K562 (cell line): Measurements from ENCODE around the gene TOR1AIP2. TPM values are rescaled to one million over a fixed set of nuclear protein-coding genes. Genes with fewer than 3 reads are reported as not detected.
A peak's percentile ranks its signal among the peaks of the same experiment; 100 is the strongest.

ENCODE experiments used
- ADNP ChIP-seq: fragments of 200-800 bp; sonication (Bioruptor generic); IDR thresholded peaks from 2 replicates; pipeline ENCODE4 v1.6.1; 2016; ENCODE audit warnings: missing genetic modification characterization, missing compliant biosample characterization
- DPF2 ChIP-seq: fragments of 450-650 bp; IDR thresholded peaks from 2 replicates; pipeline ENCODE4 v1.6.1; 2016
- EWSR1 ChIP-seq: fragments of 450-650 bp; IDR thresholded peaks from 2 replicates; pipeline ENCODE4 v1.6.1; 2018; ENCODE audit warnings: borderline replicate concordance, mild to moderate bottlenecking, low read depth, moderate library complexity; ENCODE audit not compliant: partially characterized antibody
- FOSL1 ChIP-seq: fragments of 200-800 bp; sonication (Bioruptor generic); conservative IDR thresholded peaks from 2 replicates; pipeline ENCODE4 v1.6.1; 2016; ENCODE audit warnings: missing genetic modification characterization, missing compliant biosample characterization
- KDM1A ChIP-seq, 2 experiments: fragments of 450-650 bp; IDR thresholded peaks; 2 replicates each; pipeline ENCODE4 v1.6.1; 2016; ENCODE audit warnings: mild to moderate bottlenecking in 2 of 2
- RBM14 ChIP-seq: fragments of 200-400 bp; formaldehyde crosslinking; IDR thresholded peaks from 2 replicates; pipeline ENCODE4 v1.6.1; 2018; ENCODE audit warnings: low read depth, mild to moderate bottlenecking, low read length, moderate library complexity, borderline replicate concordance; ENCODE audit not compliant: insufficient read depth
- ZNF124 ChIP-seq: sonication (generic); formaldehyde crosslinking; IDR thresholded peaks from 2 replicates; pipeline ENCODE4 v1.8.1; 2022; ENCODE audit warnings: missing genetic modification reagents
- ZNF282 ChIP-seq: sonication (generic); formaldehyde crosslinking; IDR thresholded peaks from 2 replicates; pipeline ENCODE4 v1.8.1; 2023; ENCODE audit warnings: missing genetic modification reagents
- polyA plus RNA-seq, 8 experiments: library from polyadenylated mRNA; depleted of rRNA in 4 of 8; stranded (reverse) in 5 of 8; unstranded in 3 of 8; fragments of >200 nt; fragmentation: Nextera tagmentation in 2 of 8; fragmentation: Illumina TruSeq in 1 of 8; extraction: Ambion mirVana in 2 of 8; extraction: Trizol in 1 of 8; gene quantifications; 2 replicates each; pipeline versions ENCODE4 v1.2.1 to v1.2.3, GENCODE V29; 2011 to 2014; ENCODE audit warnings: inconsistent platforms in 1 of 8, missing spikeins in 1 of 8
- total RNA-seq, 7 experiments: library from RNA; depleted of rRNA in 6 of 7; stranded (reverse); fragments of >200 nt in 6 of 7; fragmentation: Illumina TruSeq in 2 of 7; extraction: Trizol in 2 of 7; gene quantifications; 2 replicates each; pipeline versions ENCODE4 v1.2.1 to v1.2.3, GENCODE V29; 2011 to 2021; ENCODE audit warnings: low replicate concordance in 1 of 7
- TF ChIP-seq, protein P1 (sequence below): fragments of 150-350 bp; IDR thresholded peaks from 2 replicates; pipeline ENCODE4 v1.6.1; 2014; ENCODE audit warnings: low read depth, mild to moderate bottlenecking, low read length, borderline replicate concordance
- TF ChIP-seq, protein P2 (sequence below): IDR thresholded peaks from 3 replicates; pipeline ENCODE4 v1.6.1; 2011; ENCODE audit warnings: borderline replicate concordance, mild to moderate bottlenecking; ENCODE audit not compliant: insufficient read length, insufficient read depth
- TF ChIP-seq, protein P3 (sequence below): sonication (generic); formaldehyde crosslinking; IDR thresholded peaks from 2 replicates; pipeline ENCODE4 v1.8.0; 2022; ENCODE audit warnings: missing genetic modification reagents, mild to moderate bottlenecking, borderline replicate concordance
- TF ChIP-seq, protein P4 (sequence below): fragments of 200-800 bp; sonication (Bioruptor generic); IDR thresholded peaks from 2 replicates; pipeline ENCODE4 v1.6.1; 2016; ENCODE audit warnings: missing genetic modification characterization, missing compliant biosample characterization
- TF ChIP-seq, protein P5 (sequence below): fragments of 450-650 bp; formaldehyde crosslinking; IDR thresholded peaks from 2 replicates; pipeline ENCODE4 v1.4.0; 2022; ENCODE audit warnings: missing genetic modification characterization

TOR1AIP2 gene
- total and polyA plus RNA-seq, 9 of the 15 experiments (the other 6 are each of a cell fraction or from before 2014, with no cell fraction given): 16.7 to 122 (median 41.4) TPM

DNA sequence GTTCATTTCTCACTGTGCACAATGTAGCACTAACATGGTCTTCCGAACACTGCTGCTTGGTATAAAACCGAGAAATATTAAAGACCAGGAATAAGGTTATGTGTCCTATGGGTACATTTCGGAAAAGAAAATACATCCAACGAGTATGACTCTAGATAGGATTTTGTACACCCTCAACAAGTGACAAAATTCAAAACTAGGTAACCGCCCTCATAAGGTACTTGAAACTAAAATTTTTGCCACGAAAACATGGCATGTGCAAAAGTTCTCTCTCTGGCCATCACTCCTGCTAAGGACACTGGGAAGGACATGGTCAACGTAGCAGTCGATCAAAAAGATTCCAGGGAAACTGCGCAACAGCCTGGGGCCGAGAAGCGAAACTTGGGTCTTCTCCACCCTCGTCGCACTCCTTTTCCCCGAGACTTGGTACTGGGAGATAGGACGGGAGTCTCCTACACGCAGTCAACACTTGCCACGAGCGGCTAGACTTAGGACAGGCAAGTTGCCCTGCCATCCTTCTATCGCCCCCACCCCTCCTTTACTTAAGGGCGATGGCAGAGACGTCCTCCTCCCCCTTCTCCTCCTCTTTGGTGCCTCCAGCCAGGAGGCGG, 4.1 kb upstream of the TOR1AIP2 start (continued):
- TF ChIP-seq, protein P1, sequence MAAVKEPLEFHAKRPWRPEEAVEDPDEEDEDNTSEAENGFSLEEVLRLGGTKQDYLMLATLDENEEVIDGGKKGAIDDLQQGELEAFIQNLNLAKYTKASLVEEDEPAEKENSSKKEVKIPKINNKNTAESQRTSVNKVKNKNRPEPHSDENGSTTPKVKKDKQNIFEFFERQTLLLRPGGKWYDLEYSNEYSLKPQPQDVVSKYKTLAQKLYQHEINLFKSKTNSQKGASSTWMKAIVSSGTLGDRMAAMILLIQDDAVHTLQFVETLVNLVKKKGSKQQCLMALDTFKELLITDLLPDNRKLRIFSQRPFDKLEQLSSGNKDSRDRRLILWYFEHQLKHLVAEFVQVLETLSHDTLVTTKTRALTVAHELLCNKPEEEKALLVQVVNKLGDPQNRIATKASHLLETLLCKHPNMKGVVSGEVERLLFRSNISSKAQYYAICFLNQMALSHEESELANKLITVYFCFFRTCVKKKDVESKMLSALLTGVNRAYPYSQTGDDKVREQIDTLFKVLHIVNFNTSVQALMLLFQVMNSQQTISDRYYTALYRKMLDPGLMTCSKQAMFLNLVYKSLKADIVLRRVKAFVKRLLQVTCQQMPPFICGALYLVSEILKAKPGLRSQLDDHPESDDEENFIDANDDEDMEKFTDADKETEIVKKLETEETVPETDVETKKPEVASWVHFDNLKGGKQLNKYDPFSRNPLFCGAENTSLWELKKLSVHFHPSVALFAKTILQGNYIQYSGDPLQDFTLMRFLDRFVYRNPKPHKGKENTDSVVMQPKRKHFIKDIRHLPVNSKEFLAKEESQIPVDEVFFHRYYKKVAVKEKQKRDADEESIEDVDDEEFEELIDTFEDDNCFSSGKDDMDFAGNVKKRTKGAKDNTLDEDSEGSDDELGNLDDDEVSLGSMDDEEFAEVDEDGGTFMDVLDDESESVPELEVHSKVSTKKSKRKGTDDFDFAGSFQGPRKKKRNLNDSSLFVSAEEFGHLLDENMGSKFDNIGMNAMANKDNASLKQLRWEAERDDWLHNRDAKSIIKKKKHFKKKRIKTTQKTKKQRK: no peak
- TF ChIP-seq FOSL1 (no peak), ADNP (no peak), DPF2 (peak; percentile 20; the same call in 1 of the 2 replicates), EWSR1 (no peak), RBM14 (no peak), KDM1A (IDR thresholded peaks at IDR 0.05) (no peak), ZNF282 (CRISPR knock-in tag) (no peak), ZNF124 (CRISPR knock-in tag) (no peak)
- TF ChIP-seq, protein P2, sequence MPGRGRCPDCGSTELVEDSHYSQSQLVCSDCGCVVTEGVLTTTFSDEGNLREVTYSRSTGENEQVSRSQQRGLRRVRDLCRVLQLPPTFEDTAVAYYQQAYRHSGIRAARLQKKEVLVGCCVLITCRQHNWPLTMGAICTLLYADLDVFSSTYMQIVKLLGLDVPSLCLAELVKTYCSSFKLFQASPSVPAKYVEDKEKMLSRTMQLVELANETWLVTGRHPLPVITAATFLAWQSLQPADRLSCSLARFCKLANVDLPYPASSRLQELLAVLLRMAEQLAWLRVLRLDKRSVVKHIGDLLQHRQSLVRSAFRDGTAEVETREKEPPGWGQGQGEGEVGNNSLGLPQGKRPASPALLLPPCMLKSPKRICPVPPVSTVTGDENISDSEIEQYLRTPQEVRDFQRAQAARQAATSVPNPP: no peak
- TF ChIP-seq, protein P3, sequence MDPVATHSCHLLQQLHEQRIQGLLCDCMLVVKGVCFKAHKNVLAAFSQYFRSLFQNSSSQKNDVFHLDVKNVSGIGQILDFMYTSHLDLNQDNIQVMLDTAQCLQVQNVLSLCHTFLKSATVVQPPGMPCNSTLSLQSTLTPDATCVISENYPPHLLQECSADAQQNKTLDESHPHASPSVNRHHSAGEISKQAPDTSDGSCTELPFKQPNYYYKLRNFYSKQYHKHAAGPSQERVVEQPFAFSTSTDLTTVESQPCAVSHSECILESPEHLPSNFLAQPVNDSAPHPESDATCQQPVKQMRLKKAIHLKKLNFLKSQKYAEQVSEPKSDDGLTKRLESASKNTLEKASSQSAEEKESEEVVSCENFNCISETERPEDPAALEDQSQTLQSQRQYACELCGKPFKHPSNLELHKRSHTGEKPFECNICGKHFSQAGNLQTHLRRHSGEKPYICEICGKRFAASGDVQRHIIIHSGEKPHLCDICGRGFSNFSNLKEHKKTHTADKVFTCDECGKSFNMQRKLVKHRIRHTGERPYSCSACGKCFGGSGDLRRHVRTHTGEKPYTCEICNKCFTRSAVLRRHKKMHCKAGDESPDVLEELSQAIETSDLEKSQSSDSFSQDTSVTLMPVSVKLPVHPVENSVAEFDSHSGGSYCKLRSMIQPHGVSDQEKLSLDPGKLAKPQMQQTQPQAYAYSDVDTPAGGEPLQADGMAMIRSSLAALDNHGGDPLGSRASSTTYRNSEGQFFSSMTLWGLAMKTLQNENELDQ: 0 out of 2 replicates have a peak, but pooled peaks have one; percentile 36
- TF ChIP-seq, protein P4, sequence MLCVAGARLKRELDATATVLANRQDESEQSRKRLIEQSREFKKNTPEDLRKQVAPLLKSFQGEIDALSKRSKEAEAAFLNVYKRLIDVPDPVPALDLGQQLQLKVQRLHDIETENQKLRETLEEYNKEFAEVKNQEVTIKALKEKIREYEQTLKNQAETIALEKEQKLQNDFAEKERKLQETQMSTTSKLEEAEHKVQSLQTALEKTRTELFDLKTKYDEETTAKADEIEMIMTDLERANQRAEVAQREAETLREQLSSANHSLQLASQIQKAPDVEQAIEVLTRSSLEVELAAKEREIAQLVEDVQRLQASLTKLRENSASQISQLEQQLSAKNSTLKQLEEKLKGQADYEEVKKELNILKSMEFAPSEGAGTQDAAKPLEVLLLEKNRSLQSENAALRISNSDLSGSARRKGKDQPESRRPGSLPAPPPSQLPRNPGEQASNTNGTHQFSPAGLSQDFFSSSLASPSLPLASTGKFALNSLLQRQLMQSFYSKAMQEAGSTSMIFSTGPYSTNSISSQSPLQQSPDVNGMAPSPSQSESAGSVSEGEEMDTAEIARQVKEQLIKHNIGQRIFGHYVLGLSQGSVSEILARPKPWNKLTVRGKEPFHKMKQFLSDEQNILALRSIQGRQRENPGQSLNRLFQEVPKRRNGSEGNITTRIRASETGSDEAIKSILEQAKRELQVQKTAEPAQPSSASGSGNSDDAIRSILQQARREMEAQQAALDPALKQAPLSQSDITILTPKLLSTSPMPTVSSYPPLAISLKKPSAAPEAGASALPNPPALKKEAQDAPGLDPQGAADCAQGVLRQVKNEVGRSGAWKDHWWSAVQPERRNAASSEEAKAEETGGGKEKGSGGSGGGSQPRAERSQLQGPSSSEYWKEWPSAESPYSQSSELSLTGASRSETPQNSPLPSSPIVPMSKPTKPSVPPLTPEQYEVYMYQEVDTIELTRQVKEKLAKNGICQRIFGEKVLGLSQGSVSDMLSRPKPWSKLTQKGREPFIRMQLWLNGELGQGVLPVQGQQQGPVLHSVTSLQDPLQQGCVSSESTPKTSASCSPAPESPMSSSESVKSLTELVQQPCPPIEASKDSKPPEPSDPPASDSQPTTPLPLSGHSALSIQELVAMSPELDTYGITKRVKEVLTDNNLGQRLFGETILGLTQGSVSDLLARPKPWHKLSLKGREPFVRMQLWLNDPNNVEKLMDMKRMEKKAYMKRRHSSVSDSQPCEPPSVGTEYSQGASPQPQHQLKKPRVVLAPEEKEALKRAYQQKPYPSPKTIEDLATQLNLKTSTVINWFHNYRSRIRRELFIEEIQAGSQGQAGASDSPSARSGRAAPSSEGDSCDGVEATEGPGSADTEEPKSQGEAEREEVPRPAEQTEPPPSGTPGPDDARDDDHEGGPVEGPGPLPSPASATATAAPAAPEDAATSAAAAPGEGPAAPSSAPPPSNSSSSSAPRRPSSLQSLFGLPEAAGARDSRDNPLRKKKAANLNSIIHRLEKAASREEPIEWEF (CRISPR knock-in tag): no peak
- TF ChIP-seq, protein P5, sequence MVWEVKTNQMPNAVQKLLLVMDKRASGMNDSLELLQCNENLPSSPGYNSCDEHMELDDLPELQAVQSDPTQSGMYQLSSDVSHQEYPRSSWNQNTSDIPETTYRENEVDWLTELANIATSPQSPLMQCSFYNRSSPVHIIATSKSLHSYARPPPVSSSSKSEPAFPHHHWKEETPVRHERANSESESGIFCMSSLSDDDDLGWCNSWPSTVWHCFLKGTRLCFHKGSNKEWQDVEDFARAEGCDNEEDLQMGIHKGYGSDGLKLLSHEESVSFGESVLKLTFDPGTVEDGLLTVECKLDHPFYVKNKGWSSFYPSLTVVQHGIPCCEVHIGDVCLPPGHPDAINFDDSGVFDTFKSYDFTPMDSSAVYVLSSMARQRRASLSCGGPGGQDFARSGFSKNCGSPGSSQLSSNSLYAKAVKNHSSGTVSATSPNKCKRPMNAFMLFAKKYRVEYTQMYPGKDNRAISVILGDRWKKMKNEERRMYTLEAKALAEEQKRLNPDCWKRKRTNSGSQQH (CRISPR knock-in tag): peak; percentile 65; the same call in 1 of the 2 replicates
